ENCODE data around the gene ZNF587B.
A peak's percentile ranks its signal among the peaks of the same experiment; 100 is the strongest.
"Not testable (repeated sequence)": the region's sequence is repeated elsewhere in the genome, so short reads cannot be mapped to it uniquely, and the experiment has no call there.

The ZNF587B gene

GRCh38 chr19:57838622-57839191, 8.6 kb downstream of the ZNF587B start:
- H3K4me3 Mint-ChIP-seq, H3K27ac Mint-ChIP-seq, H3K9me3 Mint-ChIP-seq, ATAC-seq, H3K27me3 Mint-ChIP-seq: not testable (repeated sequence)
- H3K36me3 Mint-ChIP-seq: peaks cover 38% of the 10 kb centered on the region
- peaks cover 10% of the 10 kb centered on the region for H3K4me1 Mint-ChIP-seq

DNA sequence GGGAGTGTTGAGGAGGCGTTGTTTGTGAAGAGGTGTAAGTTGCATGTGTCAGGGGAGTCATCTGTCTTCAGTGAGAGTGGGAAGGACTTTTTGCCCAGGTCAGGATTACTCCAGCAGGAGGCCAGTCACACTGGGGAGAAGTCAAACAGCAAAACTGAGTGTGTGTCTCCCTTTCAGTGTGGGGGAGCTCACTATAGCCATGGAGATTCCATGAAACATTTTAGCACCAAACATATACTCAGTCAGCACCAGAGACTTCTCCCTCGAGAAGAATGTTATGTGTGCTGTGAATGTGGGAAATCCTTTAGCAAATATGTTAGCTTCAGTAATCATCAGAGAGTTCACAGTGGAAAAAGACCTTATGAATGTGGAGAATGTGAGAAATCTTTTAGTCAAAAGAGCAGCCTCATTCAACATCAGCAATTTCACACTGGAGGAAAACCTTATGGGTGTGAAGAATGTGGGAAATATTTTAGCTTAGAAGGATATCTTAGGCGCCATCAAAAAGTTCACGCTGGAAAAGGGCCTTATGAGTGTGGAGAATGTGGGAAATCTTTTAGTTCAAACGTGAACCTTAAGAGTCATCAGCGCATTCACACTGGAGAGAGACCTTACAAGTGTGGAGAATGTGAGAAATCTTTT, 11.1 kb downstream of the ZNF587B start:
- no peaks in the 10 kb centered on the region for H3K27me3 Mint-ChIP-seq
- H3K4me1 Mint-ChIP-seq: peaks cover 10% of the 10 kb centered on the region
- ATAC-seq: no peak
- H3K9me3 Mint-ChIP-seq: no peaks in the 10 kb centered on the region
- H3K4me3 Mint-ChIP-seq: no peak overlapping the region
- peaks cover 42% of the 10 kb centered on the region for H3K36me3 Mint-ChIP-seq
- H3K27ac Mint-ChIP-seq: no peak overlapping the region

DNA sequence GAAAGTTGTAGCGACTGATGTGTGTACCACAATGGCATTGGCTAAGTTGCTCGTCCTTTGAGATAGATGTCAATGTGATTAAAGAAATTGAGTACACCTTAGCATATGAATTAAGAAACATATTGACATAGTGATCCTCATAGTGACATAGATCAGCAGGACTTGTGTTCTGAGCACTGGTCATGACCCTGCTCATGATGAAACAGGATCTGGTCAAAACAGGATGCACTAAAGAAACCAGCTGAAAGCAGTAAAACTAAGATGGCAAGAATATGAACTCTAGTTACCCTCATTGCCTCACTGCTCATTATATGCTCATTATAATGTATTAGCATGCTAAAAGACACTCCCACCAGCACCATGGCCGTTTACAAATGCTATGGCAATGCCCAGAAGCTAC, 17.1 kb downstream of the ZNF587B start:
- Mint-ChIP-seq H3K4me1 (peaks cover 20% of the 10 kb centered on the region), H3K36me3 (peaks cover 23% of the 10 kb centered on the region)
- not testable (repeated sequence) for H3K4me3 Mint-ChIP-seq, H3K9me3 Mint-ChIP-seq, H3K27ac Mint-ChIP-seq, ATAC-seq, H3K27me3 Mint-ChIP-seq

- peaks cover 25% of the 10 kb centered on the region for H3K36me3 Mint-ChIP-seq
- not testable (repeated sequence) for ATAC-seq, H3K9me3 Mint-ChIP-seq, H3K27me3 Mint-ChIP-seq
- peak overlapping the region; percentile 97 for H3K27ac Mint-ChIP-seq
- peak overlapping the region; percentile 97 for H3K4me3 Mint-ChIP-seq
- H3K4me1 Mint-ChIP-seq: peaks cover 28% of the 10 kb centered on the region
Observed at GRCh38 chr19:57849162-57849665, 19.1 kb downstream of the ZNF587B start.

- Mint-ChIP-seq H3K4me3 (peak within 1 kb of the TSS; percentile 97), H3K27ac (peak within 1 kb of the TSS; percentile 97), H3K36me3 (peaks cover 28% of the 10 kb centered on the region), H3K4me1 (peaks cover 28% of the 10 kb centered on the region)
- H3K9me3 Mint-ChIP-seq, H3K27me3 Mint-ChIP-seq: not testable (repeated sequence)
- ATAC-seq: peak; percentile 99
Observed at GRCh38 chr19:57849666-57850473, 19.8 kb downstream of the ZNF587B start, which contains the start of gene ZNF587. TSS of gene ZNF587 (plus strand) at chr19:57849859. CDS start at chr19:57850039, 180 bp downstream.

DNA sequence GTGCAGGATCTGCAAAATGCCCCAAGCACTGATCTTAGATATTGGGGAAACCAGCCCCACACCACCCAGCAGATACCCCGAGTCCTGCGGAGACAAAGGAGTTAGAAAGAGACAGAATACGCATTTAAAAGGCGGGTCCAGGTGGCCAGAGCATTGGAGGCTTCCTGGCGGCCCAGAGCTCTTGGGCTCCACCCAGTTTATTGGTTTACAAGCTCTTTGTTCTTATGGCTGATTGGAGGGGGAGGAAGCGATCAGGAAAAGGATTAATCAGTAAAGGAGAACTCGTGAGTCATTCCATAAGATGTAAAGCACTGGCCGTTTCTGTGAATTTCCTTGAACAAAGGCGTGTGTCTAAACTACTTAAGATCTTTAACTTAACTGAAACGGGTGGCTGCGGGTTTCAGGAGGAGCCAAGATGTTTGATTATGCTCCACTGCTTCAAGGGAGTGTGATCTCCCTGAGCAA, 20.5 kb downstream of the ZNF587B start:
- H3K27me3 Mint-ChIP-seq: no peaks in the 10 kb centered on the region
- peak overlapping the region; percentile 97 for H3K27ac Mint-ChIP-seq
- peaks cover 35% of the 10 kb centered on the region for H3K36me3 Mint-ChIP-seq
- no peak for ATAC-seq
- no peaks in the 10 kb centered on the region for H3K9me3 Mint-ChIP-seq
- H3K4me3 Mint-ChIP-seq: peak overlapping the region; percentile 97
- H3K4me1 Mint-ChIP-seq: peaks cover 28% of the 10 kb centered on the region

DNA sequence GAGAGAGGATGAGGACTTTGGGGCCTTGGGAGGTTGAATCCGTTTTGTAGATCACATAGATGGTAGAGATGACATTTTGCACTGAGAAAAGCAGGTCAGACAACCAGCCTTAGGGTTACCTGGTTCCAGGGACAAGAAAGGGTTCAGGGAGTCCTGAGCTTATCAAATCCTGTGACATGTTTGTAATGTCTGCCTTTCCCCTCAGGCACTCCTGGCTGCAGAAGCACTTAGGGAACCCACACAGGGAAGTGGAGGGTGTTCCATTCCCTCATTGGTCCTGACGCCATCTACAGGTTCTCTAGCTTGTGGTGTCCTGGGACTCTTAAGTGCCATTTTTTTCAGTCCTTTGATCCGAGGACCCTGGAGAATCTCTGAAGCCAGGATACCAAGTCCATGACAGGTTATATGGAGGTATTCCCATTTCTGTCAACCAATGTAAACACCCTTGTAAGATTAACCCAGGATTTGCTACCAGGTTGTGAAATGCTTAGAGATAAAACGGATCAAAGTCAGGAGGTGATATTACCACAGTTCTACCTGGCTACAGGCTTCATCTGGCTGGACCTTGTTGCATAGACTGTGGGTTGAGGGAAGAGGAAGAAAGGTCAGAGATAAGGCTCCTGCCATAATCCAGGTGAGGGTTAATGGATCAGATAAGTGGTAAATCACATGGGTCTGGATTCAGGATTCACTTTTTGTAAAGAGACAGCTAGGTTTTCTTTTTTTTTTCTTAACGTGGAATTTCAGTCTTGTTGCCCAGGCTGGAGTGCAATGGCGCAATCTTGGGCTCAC, 21.9 kb downstream of the ZNF587B start:
- Mint-ChIP-seq H3K4me1 (peaks cover 28% of the 10 kb centered on the region), H3K36me3 (peaks cover 43% of the 10 kb centered on the region)
- not testable (repeated sequence) for H3K4me3 Mint-ChIP-seq, H3K27me3 Mint-ChIP-seq, H3K27ac Mint-ChIP-seq, ATAC-seq, H3K9me3 Mint-ChIP-seq

- peaks cover 58% of the 10 kb centered on the region for H3K36me3 Mint-ChIP-seq
- H3K27me3 Mint-ChIP-seq, H3K9me3 Mint-ChIP-seq, H3K4me3 Mint-ChIP-seq, ATAC-seq, H3K27ac Mint-ChIP-seq: not testable (repeated sequence)
- peaks cover 28% of the 10 kb centered on the region for H3K4me1 Mint-ChIP-seq
Observed at GRCh38 chr19:57854117-57854516, 24.0 kb downstream of the ZNF587B start.

GRCh38 chr19:57862351-57862750, 32.3 kb downstream of the ZNF587B start:
- not testable (repeated sequence) for H3K4me3 Mint-ChIP-seq, ATAC-seq, H3K27me3 Mint-ChIP-seq, H3K27ac Mint-ChIP-seq, H3K9me3 Mint-ChIP-seq, H3K4me1 Mint-ChIP-seq
- H3K36me3 Mint-ChIP-seq: peaks cover 91% of the 10 kb centered on the region

- no peaks in the 10 kb centered on the region for H3K27me3 Mint-ChIP-seq
- H3K27ac Mint-ChIP-seq: no peak overlapping the region
- ATAC-seq: no peak
- no peaks in the 10 kb centered on the region for H3K4me1 Mint-ChIP-seq
- H3K4me3 Mint-ChIP-seq: no peak overlapping the region
- peaks cover 93% of the 10 kb centered on the region for H3K36me3 Mint-ChIP-seq
- peaks cover 5% of the 10 kb centered on the region for H3K9me3 Mint-ChIP-seq
Observed at GRCh38 chr19:57867868-57868492, 37.9 kb downstream of the ZNF587B start.

- H3K27ac Mint-ChIP-seq, H3K4me3 Mint-ChIP-seq: not testable (repeated sequence)
Observed at GRCh38 chr19:57869655-57870054, 39.6 kb downstream of the ZNF587B start.

GRCh38 chr19:57870225-57870624, 40.1 kb downstream of the ZNF587B start:
- peaks cover 21% of the 10 kb centered on the region for H3K9me3 Mint-ChIP-seq
- H3K4me1 Mint-ChIP-seq: no peaks in the 10 kb centered on the region
- H3K27ac Mint-ChIP-seq: no peak overlapping the region
- H3K27me3 Mint-ChIP-seq: no peaks in the 10 kb centered on the region
- ATAC-seq: no peak
- H3K4me3 Mint-ChIP-seq: no peak overlapping the region
- H3K36me3 Mint-ChIP-seq: peaks cover 95% of the 10 kb centered on the region

More at GRCh38 chr19:57869655-57870054, 39.6 kb downstream of the ZNF587B start:
- not testable (repeated sequence) for ATAC-seq, H3K4me1 Mint-ChIP-seq, H3K27me3 Mint-ChIP-seq
- Mint-ChIP-seq H3K36me3 (peaks cover 95% of the 10 kb centered on the region), H3K9me3 (peaks cover 19% of the 10 kb centered on the region)

GRCh38 chr19:57872450-57872849, 42.4 kb downstream of the ZNF587B start:
- no peaks in the 10 kb centered on the region for H3K27me3 Mint-ChIP-seq
- H3K27ac Mint-ChIP-seq: no peak overlapping the region
- H3K36me3 Mint-ChIP-seq: peaks cover 95% of the 10 kb centered on the region
- no peaks in the 10 kb centered on the region for H3K4me1 Mint-ChIP-seq
- H3K9me3 Mint-ChIP-seq: peaks cover 32% of the 10 kb centered on the region
- no peak for ATAC-seq
- no peak overlapping the region for H3K4me3 Mint-ChIP-seq
